Astrocyte (in vitro differentiated cells and primary cell): ENCODE data around the gene HOPX.

Source experiments
- EZH2 ChIP-seq: IDR thresholded peaks from 2 replicates; pipeline ENCODE4 v1.6.1; 2012; ENCODE audit warnings: mild to moderate bottlenecking, low read length, inconsistent platforms; ENCODE audit not compliant: insufficient read depth
- TF ChIP-seq, protein P1 (sequence below): IDR thresholded peaks from 2 replicates; pipeline ENCODE4 v1.5.1; 2011; ENCODE audit warnings: low read depth, mild to moderate bottlenecking, inconsistent platforms, low read length, moderate library complexity; ENCODE audit not compliant: insufficient read depth

DNA sequence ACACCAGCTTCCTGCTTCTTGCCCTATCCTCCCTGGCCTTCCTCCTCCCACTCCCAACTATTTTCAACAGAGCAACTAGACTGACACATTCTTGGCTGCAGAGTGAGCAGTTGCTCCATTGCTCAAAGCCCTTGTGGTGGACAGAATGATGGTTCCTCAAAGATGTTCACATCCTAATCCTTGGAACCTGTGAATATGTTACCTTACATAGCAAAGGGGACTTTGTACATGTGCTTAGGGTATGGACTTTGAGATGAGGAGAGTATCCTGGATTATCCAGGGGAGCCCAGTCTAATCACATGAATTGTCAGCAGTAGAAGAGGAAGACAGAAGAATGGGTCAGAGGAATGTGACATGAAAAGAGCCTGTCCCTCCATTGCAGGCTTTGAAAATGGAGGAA, 24.9 kb upstream of the HOPX start:
- TF ChIP-seq, protein P1, sequence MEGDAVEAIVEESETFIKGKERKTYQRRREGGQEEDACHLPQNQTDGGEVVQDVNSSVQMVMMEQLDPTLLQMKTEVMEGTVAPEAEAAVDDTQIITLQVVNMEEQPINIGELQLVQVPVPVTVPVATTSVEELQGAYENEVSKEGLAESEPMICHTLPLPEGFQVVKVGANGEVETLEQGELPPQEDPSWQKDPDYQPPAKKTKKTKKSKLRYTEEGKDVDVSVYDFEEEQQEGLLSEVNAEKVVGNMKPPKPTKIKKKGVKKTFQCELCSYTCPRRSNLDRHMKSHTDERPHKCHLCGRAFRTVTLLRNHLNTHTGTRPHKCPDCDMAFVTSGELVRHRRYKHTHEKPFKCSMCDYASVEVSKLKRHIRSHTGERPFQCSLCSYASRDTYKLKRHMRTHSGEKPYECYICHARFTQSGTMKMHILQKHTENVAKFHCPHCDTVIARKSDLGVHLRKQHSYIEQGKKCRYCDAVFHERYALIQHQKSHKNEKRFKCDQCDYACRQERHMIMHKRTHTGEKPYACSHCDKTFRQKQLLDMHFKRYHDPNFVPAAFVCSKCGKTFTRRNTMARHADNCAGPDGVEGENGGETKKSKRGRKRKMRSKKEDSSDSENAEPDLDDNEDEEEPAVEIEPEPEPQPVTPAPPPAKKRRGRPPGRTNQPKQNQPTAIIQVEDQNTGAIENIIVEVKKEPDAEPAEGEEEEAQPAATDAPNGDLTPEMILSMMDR, result no peak
- no peak for TF ChIP-seq EZH2
